Measurements from ENCODE around the gene KLHL36.

The KLHL36 gene

GRCh38 chr16:84699712-84700445 lies 51.6 kb downstream of the KLHL36 start, which contains the start of gene USP10:
USP10 (plus strand) TSS chr16:84700000; CDS start chr16:84700091, 91 bp downstream.
- peak in 1 of 2 experiments; percentile 81 for DNase-seq

GRCh38 chr16:84700446-84701300 lies 52.4 kb downstream of the KLHL36 start:
- DNase-seq: peak in 1 of 2 experiments; percentile 8

- DNase-seq: no peak
Observed at GRCh38 chr16:84703681-84704080, 55.4 kb downstream of the KLHL36 start.

GRCh38 chr16:84704253-84704652 lies 55.9 kb downstream of the KLHL36 start:
- no peak for DNase-seq

GRCh38 chr16:84706856-84707255 lies 58.5 kb downstream of the KLHL36 start:
- DNase-seq: no peak

GRCh38 chr16:84709609-84710008 lies 61.3 kb downstream of the KLHL36 start:
- DNase-seq: no peak

- DNase-seq: no peak
Observed at GRCh38 chr16:84710686-84711085, 62.4 kb downstream of the KLHL36 start.

Data from NCI-H526 (cell line).